ENCODE results near the gene CDH7. TPM values are rescaled to one million over a fixed set of nuclear protein-coding genes. Genes with fewer than 3 reads are reported as not detected.

Gene CDH7
- total RNA-seq, 1 donor from 2014 or later = 0.94 TPM

- Mint-ChIP-seq H3K4me3 (no peak overlapping the region), H3K36me3 (no peaks in the 10 kb centered on the region), H3K27me3 (ENCODE audit: low read depth) (no peaks in the 10 kb centered on the region), H3K9me3 (no peaks in the 10 kb centered on the region), H3K4me1 (peaks cover 10% of the 10 kb centered on the region), H3K27ac (no peak overlapping the region)
- TF ChIP-seq CTCF (IDR thresholded peaks at IDR 0.05; ENCODE audit: unreplicated experiment) = no peak
- no peak for DNase-seq (ENCODE audit: low spot score in 2 of 2, unreplicated experiment in 2 of 2)
Measured at GRCh38 chr18:65792456-65793074, 41.8 kb downstream of the CDH7 start.

- no peaks in the 10 kb centered on the region for H3K9me3 Mint-ChIP-seq
- no peak for TF ChIP-seq CTCF (IDR thresholded peaks at IDR 0.05; ENCODE audit: unreplicated experiment)
- no peaks in the 10 kb centered on the region for H3K36me3 Mint-ChIP-seq
- no peak for DNase-seq (ENCODE audit: low spot score in 2 of 2, unreplicated experiment in 2 of 2)
- no peak overlapping the region for H3K4me3 Mint-ChIP-seq
- no peaks in the 10 kb centered on the region for H3K27me3 Mint-ChIP-seq (ENCODE audit: low read depth)
- H3K4me1 Mint-ChIP-seq = no peaks in the 10 kb centered on the region
- no peak overlapping the region for H3K27ac Mint-ChIP-seq
Measured at GRCh38 chr18:65808759-65809158, 57.9 kb downstream of the CDH7 start.

- Mint-ChIP-seq H3K4me1 (no peaks in the 10 kb centered on the region), H3K9me3 (no peaks in the 10 kb centered on the region), H3K27me3 (ENCODE audit: low read depth) (no peaks in the 10 kb centered on the region), H3K27ac (no peak overlapping the region), H3K4me3 (no peak overlapping the region), H3K36me3 (no peaks in the 10 kb centered on the region)
- TF ChIP-seq CTCF (IDR thresholded peaks at IDR 0.05; ENCODE audit: unreplicated experiment) = no peak
- no peak for DNase-seq (ENCODE audit: low spot score in 2 of 2, unreplicated experiment in 2 of 2)
Measured at GRCh38 chr18:65811307-65811706, 60.5 kb downstream of the CDH7 start.

- Mint-ChIP-seq H3K9me3 (no peaks in the 10 kb centered on the region), H3K4me3 (no peak overlapping the region), H3K27ac (no peak overlapping the region), H3K27me3 (ENCODE audit: low read depth) (no peaks in the 10 kb centered on the region), H3K4me1 (no peaks in the 10 kb centered on the region), H3K36me3 (no peaks in the 10 kb centered on the region)
- TF ChIP-seq CTCF (IDR thresholded peaks at IDR 0.05; ENCODE audit: unreplicated experiment) = no peak
- DNase-seq (ENCODE audit: low spot score in 2 of 2, unreplicated experiment in 2 of 2) = no peak
Measured at GRCh38 chr18:65815506-65815905, 64.7 kb downstream of the CDH7 start.

- Mint-ChIP-seq H3K4me1 (no peaks in the 10 kb centered on the region), H3K36me3 (no peaks in the 10 kb centered on the region), H3K27ac (no peak overlapping the region), H3K9me3 (no peaks in the 10 kb centered on the region), H3K27me3 (ENCODE audit: low read depth) (no peaks in the 10 kb centered on the region), H3K4me3 (no peak overlapping the region)
- DNase-seq (ENCODE audit: low spot score in 2 of 2, unreplicated experiment in 2 of 2) = no peak
- no peak for TF ChIP-seq CTCF (IDR thresholded peaks at IDR 0.05; ENCODE audit: unreplicated experiment)
Measured at GRCh38 chr18:65817178-65817577, 66.4 kb downstream of the CDH7 start.

GRCh38 chr18:65821911-65822310 is 71.1 kb downstream of the CDH7 start:
- Mint-ChIP-seq H3K9me3 (no peaks in the 10 kb centered on the region), H3K27ac (no peak overlapping the region), H3K36me3 (no peaks in the 10 kb centered on the region), H3K27me3 (ENCODE audit: low read depth) (no peaks in the 10 kb centered on the region), H3K4me3 (no peak overlapping the region), H3K4me1 (no peaks in the 10 kb centered on the region)
- TF ChIP-seq CTCF (IDR thresholded peaks at IDR 0.05; ENCODE audit: unreplicated experiment) = no peak
- DNase-seq (ENCODE audit: low spot score in 2 of 2, unreplicated experiment in 2 of 2) = no peak

Measured in mesothelial cell of epicardium (in vitro differentiated cells).